Naive thymus-derived CD4-positive, alpha-beta T cell (primary cell): Measurements from ENCODE around the gene LIMA1. TPM values are rescaled to one million over a fixed set of nuclear protein-coding genes. Genes with fewer than 3 reads are reported as not detected.
"Not testable (repeated sequence)": the region's sequence is repeated elsewhere in the genome, so short reads cannot be mapped to it uniquely, and the experiment has no call there.

ENCODE experiments used
- ATAC-seq: fragments of 150-1000 bp; cut with Tn5 transposase; 2 replicates; pipeline ENCODE4 v1.10.0; 2021; ENCODE audit warnings: mild to moderate bottlenecking, moderate library complexity
- CTCF ChIA-PET: fragments of 350-600 bp; sonication (Branson Sonifier 250); formaldehyde crosslinking; loops from one replicate; lab custom pipeline; 2021; ENCODE audit warnings: antibody characterized with exemption; lab: Charles Lee
- POLR2A ChIA-PET: fragments of 350-600 bp; sonication (Branson Sonifier 250); formaldehyde crosslinking; loops from one replicate; lab custom pipeline; 2021; ENCODE audit warnings: antibody characterized with exemption, inconsistent platforms; lab: Charles Lee
- DNase-seq, 9 donors: peaks; one replicate each; pipeline versions ENCODE4 v3.0.0 to v3.0.0-alpha.2; 2020 to 2022; ENCODE audit warnings: mixed read lengths in 1 of 9
- H3K27ac ChIP-seq: one replicate; pipeline ENCODE4 v1.7.0; 2013; ENCODE audit warnings: mild to moderate bottlenecking, low read depth, low read length, moderate library complexity
- H3K27me3 ChIP-seq, 2 donors: one replicate each; pipeline ENCODE4 v1.7.0; 2013; ENCODE audit warnings: low read length in 2 of 2, mild to moderate bottlenecking in 2 of 2, moderate library complexity in 2 of 2; ENCODE audit not compliant: control insufficient read depth in 2 of 2, insufficient read depth in 2 of 2
- H3K36me3 ChIP-seq, 3 experiments: 1 replicate in 2 of 3; 2 replicates in 1 of 3; pipeline ENCODE4 v1.7.0; 2013; ENCODE audit warnings: low read length in 3 of 3, mild to moderate bottlenecking in 3 of 3, moderate library complexity in 1 of 3; ENCODE audit not compliant: insufficient read depth in 3 of 3, control insufficient read depth in 2 of 3
- H3K4me1 ChIP-seq, 2 donors: one replicate each; pipeline ENCODE4 v1.7.0; 2013; ENCODE audit warnings: low read length in 2 of 2, mild to moderate bottlenecking in 2 of 2, moderate library complexity in 1 of 2; ENCODE audit not compliant: control insufficient read depth in 2 of 2, insufficient read depth in 2 of 2
- H3K4me3 ChIP-seq: 2 replicates; pipeline ENCODE4 v1.7.0; 2013; ENCODE audit warnings: mild to moderate bottlenecking, low read length
- H3K9me3 ChIP-seq, 3 experiments: 1 replicate in 2 of 3; 2 replicates in 1 of 3; pipeline ENCODE4 v1.7.0; 2013; ENCODE audit warnings: low read length in 3 of 3; ENCODE audit not compliant: control insufficient read depth in 2 of 3
- H3K27ac Mint-ChIP-seq, 9 donors: one replicate each; pipeline ENCODE4 v1.8.0; 2020 to 2022; ENCODE audit warnings: mixed read lengths in 9 of 9, mild to moderate bottlenecking in 8 of 9, moderate library complexity in 5 of 9, inconsistent platforms in 2 of 9
- H3K27me3 Mint-ChIP-seq, 5 donors: one replicate each; pipeline ENCODE4 v1.8.0; 2021 to 2022; ENCODE audit warnings: mixed read lengths in 5 of 5, mild to moderate bottlenecking in 1 of 5
- H3K36me3 Mint-ChIP-seq, 5 donors: one replicate each; pipeline ENCODE4 v1.8.0; 2020 to 2022; ENCODE audit warnings: mixed read lengths in 5 of 5, mild to moderate bottlenecking in 3 of 5, inconsistent platforms in 1 of 5
- H3K4me1 Mint-ChIP-seq, 7 donors: one replicate each; pipeline ENCODE4 v1.8.0; 2020 to 2022; ENCODE audit warnings: mixed read lengths in 7 of 7, mild to moderate bottlenecking in 3 of 7, inconsistent platforms in 1 of 7
- H3K4me3 Mint-ChIP-seq, 10 donors: one replicate each; pipeline ENCODE4 v1.8.0; 2020 to 2022; ENCODE audit warnings: mild to moderate bottlenecking in 10 of 10, mixed read lengths in 10 of 10, moderate library complexity in 6 of 10, inconsistent platforms in 2 of 10
- H3K9me3 Mint-ChIP-seq, 11 donors: one replicate each; pipeline ENCODE4 v1.8.0; 2020 to 2022; ENCODE audit warnings: mixed read lengths in 11 of 11, mild to moderate bottlenecking in 4 of 11, inconsistent platforms in 1 of 11, moderate library complexity in 1 of 11
- intact Hi-C, 2 donors: fragments of 100-400 bp; cut with micrococcal nuclease; formaldehyde crosslinking; loops; one replicate each; pipeline ENCODE4 v1.15.1; 2023
- polyA plus RNA-seq, 2 donors: library from polyadenylated mRNA; unstranded; fragments of 300-500 nt; fragmentation: Illumina TruSeq; gene quantifications; one replicate each; pipeline ENCODE4 v1.2.3, GENCODE V29; 2021
- total RNA-seq, 6 experiments: library from RNA in 5 of 6; stranded (reverse) in 5 of 6; gene quantifications; 1 replicate in 5 of 6; 2 replicates in 1 of 6; pipeline ENCODE4 v1.2.3 and lab custom pipeline; 2021 to 2026

The LIMA1 gene
- total and polyA plus RNA-seq, 7 experiments from 2014 or later: 5.4 to 33.6 (median 11.2) TPM

GRCh38 chr12:50296554-50296953, 13.2 kb upstream of the LIMA1 start:
- no peak overlapping the region for H3K27ac Mint-ChIP-seq
- DNase-seq: no peak
- H3K36me3 ChIP-seq: no peaks in the 10 kb centered on the region
- H3K9me3 Mint-ChIP-seq: peaks cover 0 to 3% (median 0%) of the 10 kb centered on the region in 11 donors
- H3K9me3 ChIP-seq: no peaks in the 10 kb centered on the region
- H3K4me3 Mint-ChIP-seq: no peak overlapping the region
- no peaks in the 10 kb centered on the region for H3K4me1 ChIP-seq
- ChIA-PET POLR2A (no interaction called here), CTCF (no interaction called here)
- H3K4me1 Mint-ChIP-seq: peaks cover 0 to 6% (median 0%) of the 10 kb centered on the region in 7 donors
- intact Hi-C loops: no loop called here
- no peaks in the 10 kb centered on the region for H3K27me3 ChIP-seq
- peaks cover 0 to 13% (median 9%) of the 10 kb centered on the region in 5 donors for H3K36me3 Mint-ChIP-seq
- no peak overlapping the region for H3K27ac ChIP-seq
- no peak overlapping the region for H3K4me3 ChIP-seq
- no peaks in the 10 kb centered on the region for H3K27me3 Mint-ChIP-seq
- ATAC-seq: no peak

- Histone ChIP-seq H3K9me3 (no peaks in the 10 kb centered on the region), H3K4me1 (no peaks in the 10 kb centered on the region), H3K27me3 (no peaks in the 10 kb centered on the region), H3K36me3 (no peaks in the 10 kb centered on the region), H3K27ac (no peak overlapping the region), H3K4me3 (no peak overlapping the region)
- Mint-ChIP-seq H3K36me3 (peaks cover 5 to 23% (median 18%) of the 10 kb centered on the region in 5 donors), H3K27ac (no peak overlapping the region), H3K4me1 (peaks cover 0 to 6% (median 4%) of the 10 kb centered on the region in 7 donors), H3K4me3 (no peak overlapping the region), H3K27me3 (no peaks in the 10 kb centered on the region), H3K9me3 (peaks cover 0 to 5% (median 0%) of the 10 kb centered on the region in 11 donors)
- intact Hi-C loops: no loop called here
- ChIA-PET CTCF (interaction anchor here (1.0 kb wide), 1 partner anchor 15 kb away, joined by 3 read pairs; no protein-coding TSS in a partner anchor), POLR2A (interaction anchor here (0.7 kb wide), 1 partner anchor 42 kb away, joined by 3 read pairs; no protein-coding TSS in a partner anchor)
- no peak for DNase-seq
- ATAC-seq: no peak
Observed at GRCh38 chr12:50291377-50291776, 8.1 kb upstream of the LIMA1 start.

GRCh38 chr12:50290692-50291091, 7.4 kb upstream of the LIMA1 start:
- ATAC-seq, H3K4me1 Mint-ChIP-seq, H3K4me3 Mint-ChIP-seq, H3K4me3 ChIP-seq, CTCF ChIA-PET, H3K4me1 ChIP-seq, H3K9me3 ChIP-seq, intact Hi-C loops, H3K36me3 ChIP-seq, H3K9me3 Mint-ChIP-seq, H3K27me3 Mint-ChIP-seq, DNase-seq, H3K27ac ChIP-seq, H3K27me3 ChIP-seq: not testable (repeated sequence)
- Mint-ChIP-seq H3K36me3 (peaks cover 5 to 23% (median 18%) of the 10 kb centered on the region in 5 donors), H3K27ac (peak overlapping the region in 1 of 9 donors; percentile 33)
- POLR2A ChIA-PET: interaction anchor here (0.7 kb wide), 1 partner anchor 41 kb away, joined by 3 read pairs; no protein-coding TSS in a partner anchor

GRCh38 chr12:50287271-50287670, 4.0 kb upstream of the LIMA1 start:
- H3K36me3 Mint-ChIP-seq: peaks cover 5 to 16% (median 14%) of the 10 kb centered on the region in 5 donors
- no peak overlapping the region for H3K27ac ChIP-seq
- no peaks in the 10 kb centered on the region for H3K9me3 ChIP-seq
- CTCF ChIA-PET: no interaction called here
- POLR2A ChIA-PET: interaction anchor here (0.7 to 1.3 kb wide), 3 partner anchors 13 to 599 kb away, joined by 3 to 10 read pairs (median 5); no protein-coding TSS in a partner anchor
- DNase-seq (no peak), ATAC-seq (no peak)
- no peaks in the 10 kb centered on the region for H3K27me3 ChIP-seq
- H3K4me1 Mint-ChIP-seq: peaks cover 8 to 33% (median 19%) of the 10 kb centered on the region in 7 donors
- H3K27me3 Mint-ChIP-seq: peaks cover 0 to 7% (median 0%) of the 10 kb centered on the region in 5 donors
- no peak overlapping the region for H3K4me3 ChIP-seq
- no peak overlapping the region for H3K27ac Mint-ChIP-seq
- H3K4me1 ChIP-seq: peaks cover 11 to 15% of the 10 kb centered on the region in 2 donors
- no peak overlapping the region for H3K4me3 Mint-ChIP-seq
- no peaks in the 10 kb centered on the region for H3K36me3 ChIP-seq
- intact Hi-C loops: no loop called here
- peaks cover 0 to 5% (median 0%) of the 10 kb centered on the region in 11 donors for H3K9me3 Mint-ChIP-seq

- H3K4me1 ChIP-seq: peaks cover 11 to 15% of the 10 kb centered on the region in 2 donors
- H3K4me3 Mint-ChIP-seq: peak overlapping the region in 5 of 10 donors; percentile 33 to 98 (median 55)
- ChIA-PET POLR2A (no interaction called here), CTCF (no interaction called here)
- no peaks in the 10 kb centered on the region for H3K9me3 ChIP-seq
- peaks cover 0 to 21% (median 0%) of the 10 kb centered on the region in 5 donors for H3K27me3 Mint-ChIP-seq
- intact Hi-C loops: no loop called here
- DNase-seq: no peak
- no peaks in the 10 kb centered on the region for H3K9me3 Mint-ChIP-seq
- no peak overlapping the region for H3K4me3 ChIP-seq
- ATAC-seq: no peak
- H3K36me3 Mint-ChIP-seq: peaks cover 0 to 3% (median 0%) of the 10 kb centered on the region in 5 donors
- no peak overlapping the region for H3K27ac ChIP-seq
- H3K27ac Mint-ChIP-seq: no peak overlapping the region
- H3K4me1 Mint-ChIP-seq: peaks cover 8 to 32% (median 23%) of the 10 kb centered on the region in 7 donors
- H3K36me3 ChIP-seq: no peaks in the 10 kb centered on the region
- H3K27me3 ChIP-seq: no peaks in the 10 kb centered on the region
Observed at GRCh38 chr12:50285253-50285652, 1.9 kb upstream of the LIMA1 start.

- Histone ChIP-seq H3K4me3 (peak overlapping the region; percentile 80), H3K4me1 (peaks cover 11 to 15% of the 10 kb centered on the region in 2 donors), H3K9me3 (no peaks in the 10 kb centered on the region), H3K27me3 (no peaks in the 10 kb centered on the region), H3K36me3 (no peaks in the 10 kb centered on the region), H3K27ac (peak overlapping the region; percentile 90)
- ChIA-PET CTCF (no interaction called here), POLR2A (interaction anchor here (0.6 to 1.7 kb wide), 6 partner anchors 10 to 171 kb away, joined by 3 to 11 read pairs (median 6); partner anchors contain the start of genes COX14 and LARP4)
- intact Hi-C loops: loop anchor here (1.0 to 2.0 kb wide), 7 partner anchors 60 to 197 kb away; partner anchors contain the start of genes COX14 (in 2 of the 2), LARP4 (in 2 of the 2), CERS5 (in 1 of the 2) and SMARCD1 (in 1 of the 2)
- Mint-ChIP-seq H3K9me3 (no peaks in the 10 kb centered on the region), H3K36me3 (peaks cover 0 to 3% (median 0%) of the 10 kb centered on the region in 5 donors), H3K27ac (peak overlapping the region; percentile 56 to 95 (median 88)), H3K4me1 (peaks cover 8 to 32% (median 23%) of the 10 kb centered on the region in 7 donors), H3K27me3 (peaks cover 0 to 27% (median 0%) of the 10 kb centered on the region in 5 donors), H3K4me3 (peak overlapping the region; percentile 87 to 98 (median 94))
- DNase-seq (peak in 2 of 9 donors; percentile 2 to 4), ATAC-seq (no peak)
Observed at GRCh38 chr12:50282721-50283228, 545 bp downstream of the LIMA1 start.
